ENCODE data around the gene TRAF7.
"Not testable (repeated sequence)": the region's sequence is repeated elsewhere in the genome, so short reads cannot be mapped to it uniquely, and the experiment has no call there.

The TRAF7 gene

DNA sequence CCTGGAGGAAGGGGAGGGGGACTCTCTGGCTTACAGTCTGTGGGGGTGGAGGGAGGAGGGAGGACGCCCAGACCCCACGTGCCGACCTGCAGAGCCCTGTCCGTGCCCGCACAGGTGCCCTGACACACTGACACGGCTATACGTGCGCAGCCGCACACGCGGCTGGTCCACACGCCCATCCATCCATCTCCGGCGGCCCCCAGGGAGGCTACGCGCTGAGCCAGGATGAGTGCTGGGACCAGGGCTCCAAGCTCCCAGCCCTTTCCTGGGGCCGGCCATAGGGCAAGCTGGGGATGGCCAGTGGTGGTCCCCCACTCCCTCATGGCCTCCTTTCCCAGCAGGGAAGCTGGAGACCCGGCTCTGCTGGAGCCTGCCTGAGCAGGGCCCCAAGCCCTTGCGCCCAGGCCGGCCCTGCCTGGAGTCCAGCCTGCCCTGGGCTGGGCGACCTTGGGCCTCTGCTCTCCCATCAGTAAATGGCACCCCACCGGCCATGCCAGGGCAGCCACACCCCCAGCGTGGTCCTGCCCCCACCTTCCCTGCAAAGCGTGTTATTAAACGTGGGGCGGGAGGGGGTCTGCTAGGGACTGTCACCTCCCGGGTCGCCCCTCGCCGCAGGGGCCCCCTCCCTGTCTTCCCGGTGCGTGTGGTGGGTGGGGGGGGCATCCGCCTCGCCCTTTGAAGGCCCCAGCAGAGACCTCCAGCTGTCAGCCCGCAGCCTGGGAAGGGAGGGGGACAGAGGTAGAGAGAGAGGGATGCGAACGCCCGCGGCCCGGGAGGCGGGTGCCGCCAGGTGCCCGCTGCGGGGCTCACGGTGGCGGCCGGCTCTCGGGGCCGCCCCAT lies 40.0 kb downstream of the TRAF7 start:
- Mint-ChIP-seq H3K27ac (no peak overlapping the region), H3K4me1 (ENCODE audit: low read depth) (no peaks in the 10 kb centered on the region), H3K4me3 (peak overlapping the region; percentile 15), H3K9me3 (no peaks in the 10 kb centered on the region), H3K27me3 (peaks cover 69% of the 10 kb centered on the region), H3K36me3 (ENCODE audit: low read depth) (no peaks in the 10 kb centered on the region)
- intact Hi-C loops (cut with micrococcal nuclease): no loop called here

DNA sequence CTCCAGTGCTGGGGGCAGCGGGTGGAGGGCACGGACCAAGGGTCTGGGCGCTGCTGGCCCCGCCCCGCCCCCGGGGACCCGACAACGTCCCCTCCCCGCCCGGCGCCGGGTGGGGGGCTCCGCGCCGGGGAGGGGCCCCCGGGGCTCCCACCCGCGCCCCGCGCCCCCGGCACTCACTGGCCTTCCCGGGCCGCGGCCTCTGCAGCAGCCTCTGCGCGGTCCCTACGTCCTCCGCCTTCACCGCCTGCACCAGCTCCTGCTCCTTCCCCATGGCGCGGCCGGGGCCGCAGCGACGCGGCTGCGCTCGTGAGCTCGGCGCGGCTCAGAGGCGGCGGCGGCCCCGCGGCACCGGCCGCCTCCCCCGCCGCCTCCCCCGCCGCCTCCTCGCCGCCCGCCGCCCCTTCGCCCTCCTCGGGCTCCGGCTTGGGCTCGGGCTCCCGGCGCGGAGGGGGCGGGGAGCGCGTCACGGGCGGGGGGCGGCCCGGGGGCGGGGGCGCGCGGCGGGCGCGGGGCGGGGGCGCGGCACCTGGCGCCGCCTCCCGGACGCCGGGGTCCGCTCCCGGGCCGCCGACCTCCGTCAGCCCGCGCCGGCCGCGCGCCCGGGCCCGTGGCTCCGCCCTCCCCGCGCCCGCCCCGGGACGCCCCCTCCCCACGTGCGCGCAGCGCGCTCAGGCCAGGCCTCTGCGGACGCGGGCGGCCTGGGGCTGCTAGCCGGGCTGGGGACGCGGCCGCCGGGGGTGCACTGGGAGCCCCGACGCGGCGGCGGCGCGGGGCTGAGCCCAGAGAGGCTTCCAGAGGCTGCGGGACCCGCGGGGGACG lies 40.8 kb downstream of the TRAF7 start, which contains the start of gene CASKIN1:
TSS of gene CASKIN1 (minus strand) at position 444 of the 819 bp plus-strand sequence. CDS start at position 271, 173 bp downstream.
- Mint-ChIP-seq H3K4me1 (ENCODE audit: low read depth) (no peaks in the 10 kb centered on the region), H3K27ac (no peak within 1 kb of the TSS), H3K36me3 (ENCODE audit: low read depth) (no peaks in the 10 kb centered on the region), H3K4me3 (peak within 1 kb of the TSS; percentile 68), H3K27me3 (peaks cover 72% of the 10 kb centered on the region), H3K9me3 (no peaks in the 10 kb centered on the region)
- intact Hi-C loops (cut with micrococcal nuclease): no loop called here

DNA sequence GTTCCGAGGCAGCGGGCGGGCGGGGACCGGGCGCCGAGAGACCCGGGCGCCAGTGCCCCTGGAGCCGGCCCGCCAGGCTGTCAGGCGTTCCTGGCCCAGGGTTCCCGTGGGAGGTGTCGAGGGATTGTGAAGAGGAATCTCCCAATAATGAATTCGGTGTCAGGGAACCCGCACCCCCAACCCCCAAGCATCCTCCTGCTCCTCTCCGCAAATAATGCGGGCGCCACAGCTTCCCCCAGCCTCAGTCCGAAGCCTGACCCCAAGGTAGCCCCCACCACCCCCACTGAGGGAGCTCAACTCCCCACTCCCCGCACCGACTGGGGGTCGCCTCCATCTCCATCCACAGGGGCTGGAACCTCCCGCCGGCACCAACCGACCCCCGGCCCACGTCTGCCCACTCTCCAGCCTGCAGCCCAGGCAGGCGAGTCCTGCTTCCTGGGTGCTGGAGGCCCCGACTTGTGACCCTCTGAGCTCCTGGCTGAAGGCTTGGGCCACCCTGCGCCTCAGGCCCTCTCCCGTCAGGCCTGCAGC lies 41.5 kb downstream of the TRAF7 start:
- peaks cover 79% of the 10 kb centered on the region for H3K27me3 Mint-ChIP-seq
- H3K4me3 Mint-ChIP-seq: peak overlapping the region; percentile 68
- no peak overlapping the region for H3K27ac Mint-ChIP-seq
- no peaks in the 10 kb centered on the region for H3K36me3 Mint-ChIP-seq (ENCODE audit: low read depth)
- no peaks in the 10 kb centered on the region for H3K4me1 Mint-ChIP-seq (ENCODE audit: low read depth)
- intact Hi-C loops (cut with micrococcal nuclease): no loop called here
- H3K9me3 Mint-ChIP-seq: no peaks in the 10 kb centered on the region

DNA sequence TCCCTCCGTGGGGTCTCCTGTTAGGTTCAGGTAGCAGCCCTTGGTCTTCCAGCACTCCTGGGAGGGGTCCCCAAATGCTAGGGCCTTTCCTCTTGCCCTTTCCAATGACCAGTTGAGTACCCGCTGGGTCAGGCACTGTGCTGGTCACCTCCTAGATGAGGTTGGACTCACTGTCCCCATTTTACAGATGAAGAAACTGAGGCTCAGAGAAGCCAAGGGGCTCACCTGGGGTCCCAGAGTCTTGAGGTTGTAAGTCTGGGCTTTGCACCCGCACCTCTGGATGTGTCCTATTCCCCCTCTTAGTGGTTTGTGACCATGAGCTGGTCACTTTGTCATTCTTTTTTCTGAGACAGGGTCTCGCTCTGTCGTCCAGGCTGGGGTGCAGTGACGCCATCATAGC lies 42.2 kb downstream of the TRAF7 start:
- Mint-ChIP-seq H3K27me3 (peaks cover 79% of the 10 kb centered on the region), H3K36me3 (ENCODE audit: low read depth) (no peaks in the 10 kb centered on the region), H3K4me3 (no peak overlapping the region), H3K9me3 (no peaks in the 10 kb centered on the region), H3K4me1 (ENCODE audit: low read depth) (no peaks in the 10 kb centered on the region), H3K27ac (no peak overlapping the region)
- intact Hi-C loops (cut with micrococcal nuclease): no loop called here

DNA sequence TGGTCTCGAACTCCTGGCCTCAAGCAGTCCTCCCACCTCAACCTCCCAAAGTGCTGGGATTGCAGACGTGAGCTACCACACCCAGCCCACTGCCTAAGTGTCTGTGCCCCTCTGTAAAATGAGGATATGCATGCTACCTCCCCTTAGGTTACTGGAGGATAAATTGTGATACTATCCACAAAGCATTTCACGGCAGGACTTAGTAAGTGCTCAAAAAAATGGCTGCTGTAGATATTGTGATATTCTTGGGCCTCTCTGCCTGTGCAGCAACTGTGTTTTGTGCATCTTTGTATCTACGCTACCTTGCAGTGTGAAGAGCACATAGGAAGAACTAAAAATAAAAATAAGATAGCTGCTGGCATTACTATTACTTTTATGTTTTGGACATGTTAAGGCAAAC lies 42.7 kb downstream of the TRAF7 start:
- intact Hi-C loops (cut with micrococcal nuclease): no loop called here
- Mint-ChIP-seq H3K27ac (no peak overlapping the region), H3K36me3 (ENCODE audit: low read depth) (no peaks in the 10 kb centered on the region), H3K27me3 (peaks cover 80% of the 10 kb centered on the region), H3K4me3 (no peak overlapping the region), H3K4me1 (ENCODE audit: low read depth) (peaks cover 1% of the 10 kb centered on the region), H3K9me3 (no peaks in the 10 kb centered on the region)

DNA sequence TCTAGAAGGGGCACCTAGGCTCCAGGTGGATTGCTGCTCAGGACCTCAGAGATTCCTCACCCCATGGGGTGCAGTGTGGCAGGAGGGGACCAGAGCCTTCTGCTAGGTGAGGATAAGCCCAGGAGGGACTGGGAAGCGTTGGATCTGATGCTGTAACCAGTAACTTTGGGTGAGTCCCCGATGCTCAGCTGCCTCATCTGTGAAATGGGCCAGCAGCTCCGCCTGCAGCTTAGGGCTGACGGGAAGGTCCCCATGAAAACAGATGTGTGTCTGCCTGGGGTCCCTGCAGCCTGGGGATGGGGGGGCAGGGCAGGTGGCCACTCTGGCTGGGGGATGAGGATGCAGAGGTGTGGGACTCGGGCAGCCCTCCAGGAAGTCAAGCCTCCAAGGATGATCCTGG lies 43.5 kb downstream of the TRAF7 start:
- intact Hi-C loops (cut with micrococcal nuclease): no loop called here
- peaks cover 9% of the 10 kb centered on the region for H3K4me1 Mint-ChIP-seq (ENCODE audit: low read depth)
- H3K36me3 Mint-ChIP-seq (ENCODE audit: low read depth): no peaks in the 10 kb centered on the region
- H3K9me3 Mint-ChIP-seq: no peaks in the 10 kb centered on the region
- H3K27ac Mint-ChIP-seq: no peak overlapping the region
- no peak overlapping the region for H3K4me3 Mint-ChIP-seq
- H3K27me3 Mint-ChIP-seq: peaks cover 75% of the 10 kb centered on the region

DNA sequence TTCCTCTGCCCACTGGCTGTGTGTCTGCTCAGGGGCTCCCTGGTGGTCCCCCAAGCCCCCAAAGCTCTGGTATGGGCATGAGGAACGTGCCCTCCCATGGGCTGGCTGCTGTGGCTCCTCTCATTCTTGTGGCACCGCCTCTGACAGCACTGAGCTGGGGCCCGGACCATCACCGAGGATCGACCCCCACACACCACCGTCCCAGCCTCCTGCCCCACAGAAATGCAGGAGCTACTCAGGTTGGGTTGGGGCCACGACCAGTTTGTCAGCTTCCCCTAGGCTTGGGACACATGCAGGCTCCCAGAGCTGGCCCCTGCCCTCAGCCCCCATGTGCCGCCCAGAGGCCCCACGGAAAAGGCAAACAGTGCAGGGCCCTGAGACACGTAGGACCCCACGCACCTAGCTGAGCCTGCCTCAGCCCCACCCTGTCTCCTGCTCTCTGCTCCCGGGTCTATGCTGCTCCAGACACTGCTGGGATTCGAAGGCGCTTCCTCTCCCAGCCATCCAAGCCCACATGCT lies 44.1 kb downstream of the TRAF7 start:
- H3K27ac Mint-ChIP-seq: no peak overlapping the region
- peaks cover 69% of the 10 kb centered on the region for H3K27me3 Mint-ChIP-seq
- intact Hi-C loops (cut with micrococcal nuclease): no loop called here
- H3K4me1 Mint-ChIP-seq (ENCODE audit: low read depth): peaks cover 15% of the 10 kb centered on the region
- no peak overlapping the region for H3K4me3 Mint-ChIP-seq
- no peaks in the 10 kb centered on the region for H3K36me3 Mint-ChIP-seq (ENCODE audit: low read depth)
- H3K9me3 Mint-ChIP-seq: no peaks in the 10 kb centered on the region

DNA sequence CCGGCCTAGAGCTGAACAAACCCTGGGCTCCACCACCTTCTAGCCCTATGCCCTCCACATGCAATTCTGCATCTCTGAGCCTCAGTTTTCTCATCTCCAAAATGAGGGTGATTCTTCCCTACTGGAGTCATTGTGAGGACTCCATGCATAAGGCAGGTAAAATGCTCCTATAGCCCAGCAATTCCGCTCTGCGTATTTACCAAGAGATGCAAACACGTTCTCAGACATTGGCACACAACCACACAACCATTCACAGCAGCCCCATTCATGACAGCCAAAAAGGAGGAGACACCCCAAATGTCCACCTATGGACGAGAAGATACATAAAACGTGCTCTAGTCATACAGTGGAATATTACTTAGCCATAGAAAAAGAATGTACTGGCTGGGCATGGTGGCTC lies 44.7 kb downstream of the TRAF7 start:
- Mint-ChIP-seq H3K4me3 (no peak overlapping the region), H3K9me3 (no peaks in the 10 kb centered on the region), H3K36me3 (ENCODE audit: low read depth) (no peaks in the 10 kb centered on the region), H3K27ac (no peak overlapping the region), H3K4me1 (ENCODE audit: low read depth) (peaks cover 17% of the 10 kb centered on the region), H3K27me3 (peaks cover 63% of the 10 kb centered on the region)
- intact Hi-C loops (cut with micrococcal nuclease): no loop called here

DNA sequence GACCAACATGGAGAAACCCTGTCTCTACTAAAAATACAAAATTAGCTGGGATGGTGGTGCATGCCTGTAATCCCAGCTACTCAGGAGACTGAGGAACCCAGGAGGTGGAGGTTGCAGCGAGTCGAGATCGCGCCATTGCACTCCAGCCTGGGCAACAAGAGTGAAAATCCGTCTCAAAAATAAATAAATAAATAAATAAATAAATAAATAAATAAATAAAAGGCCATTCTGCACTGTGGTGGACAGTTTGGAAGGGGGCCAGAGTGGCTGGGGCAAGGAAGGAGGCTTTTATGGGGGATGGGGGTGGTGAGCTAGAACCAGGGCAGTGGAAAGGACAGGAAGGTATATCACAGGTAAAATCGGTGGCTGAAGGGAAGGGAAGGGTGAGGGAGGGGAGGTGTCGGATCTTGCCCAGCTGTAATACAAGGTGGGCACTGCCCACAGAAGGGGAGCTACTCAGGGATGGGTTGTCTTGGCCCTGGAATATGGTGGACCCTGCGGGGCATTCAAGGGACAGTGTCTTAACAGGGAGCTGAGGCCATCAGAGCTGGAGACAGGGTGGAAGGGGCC lies 47.6 kb downstream of the TRAF7 start:
- Mint-ChIP-seq H3K27ac (peak overlapping the region; percentile 20), H3K27me3 (peaks cover 42% of the 10 kb centered on the region), H3K4me1 (ENCODE audit: low read depth) (peaks cover 42% of the 10 kb centered on the region), H3K36me3 (ENCODE audit: low read depth) (peaks cover 22% of the 10 kb centered on the region)
- H3K9me3 Mint-ChIP-seq; H3K4me3 Mint-ChIP-seq; intact Hi-C loops (cut with micrococcal nuclease): not testable (repeated sequence)

DNA sequence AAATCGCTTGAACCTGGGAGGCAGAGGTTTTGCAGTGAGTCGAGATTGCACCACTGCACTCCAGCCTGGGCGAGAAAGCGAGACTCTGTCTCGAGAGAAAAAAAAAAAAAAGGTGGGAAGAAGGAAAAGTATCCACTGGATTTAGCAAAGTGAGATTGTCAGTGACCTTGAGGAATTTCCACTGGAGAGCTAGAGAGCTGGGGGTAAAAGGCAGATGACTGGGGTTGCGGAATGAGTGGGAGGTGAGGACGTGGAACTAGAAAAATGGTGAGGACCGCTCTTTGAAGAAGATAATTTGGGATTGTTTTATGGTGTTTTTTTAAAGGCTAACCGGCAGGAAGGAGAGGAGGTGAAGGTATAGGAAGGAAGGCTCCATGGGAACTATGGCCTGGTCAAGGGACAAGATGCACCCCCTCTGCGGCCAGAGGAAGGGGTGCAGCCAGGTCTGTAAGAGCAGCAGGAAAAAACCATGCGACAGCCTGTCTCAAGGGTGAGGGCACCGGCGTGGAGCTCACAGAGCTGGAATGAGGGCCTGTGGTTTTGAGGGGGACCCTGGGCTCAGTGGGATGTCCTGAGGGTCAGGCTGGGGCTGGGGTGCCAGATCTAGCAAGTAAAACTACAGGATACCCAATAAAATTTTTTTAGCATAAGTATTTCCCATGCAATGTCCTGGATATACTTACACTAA lies 49.0 kb downstream of the TRAF7 start:
- intact Hi-C loops (cut with micrococcal nuclease): loop anchor here (1.0 kb wide), 2 partner anchors 19 to 49 kb away; partner anchors contain the start of genes E4F1 and TRAF7
- H3K9me3 Mint-ChIP-seq: no peaks in the 10 kb centered on the region
- H3K4me3 Mint-ChIP-seq: peak overlapping the region; percentile 85
- peak overlapping the region; percentile 86 for H3K27ac Mint-ChIP-seq
- H3K4me1 Mint-ChIP-seq (ENCODE audit: low read depth): peaks cover 44% of the 10 kb centered on the region
- H3K27me3 Mint-ChIP-seq: peaks cover 28% of the 10 kb centered on the region
- peaks cover 36% of the 10 kb centered on the region for H3K36me3 Mint-ChIP-seq (ENCODE audit: low read depth)

DNA sequence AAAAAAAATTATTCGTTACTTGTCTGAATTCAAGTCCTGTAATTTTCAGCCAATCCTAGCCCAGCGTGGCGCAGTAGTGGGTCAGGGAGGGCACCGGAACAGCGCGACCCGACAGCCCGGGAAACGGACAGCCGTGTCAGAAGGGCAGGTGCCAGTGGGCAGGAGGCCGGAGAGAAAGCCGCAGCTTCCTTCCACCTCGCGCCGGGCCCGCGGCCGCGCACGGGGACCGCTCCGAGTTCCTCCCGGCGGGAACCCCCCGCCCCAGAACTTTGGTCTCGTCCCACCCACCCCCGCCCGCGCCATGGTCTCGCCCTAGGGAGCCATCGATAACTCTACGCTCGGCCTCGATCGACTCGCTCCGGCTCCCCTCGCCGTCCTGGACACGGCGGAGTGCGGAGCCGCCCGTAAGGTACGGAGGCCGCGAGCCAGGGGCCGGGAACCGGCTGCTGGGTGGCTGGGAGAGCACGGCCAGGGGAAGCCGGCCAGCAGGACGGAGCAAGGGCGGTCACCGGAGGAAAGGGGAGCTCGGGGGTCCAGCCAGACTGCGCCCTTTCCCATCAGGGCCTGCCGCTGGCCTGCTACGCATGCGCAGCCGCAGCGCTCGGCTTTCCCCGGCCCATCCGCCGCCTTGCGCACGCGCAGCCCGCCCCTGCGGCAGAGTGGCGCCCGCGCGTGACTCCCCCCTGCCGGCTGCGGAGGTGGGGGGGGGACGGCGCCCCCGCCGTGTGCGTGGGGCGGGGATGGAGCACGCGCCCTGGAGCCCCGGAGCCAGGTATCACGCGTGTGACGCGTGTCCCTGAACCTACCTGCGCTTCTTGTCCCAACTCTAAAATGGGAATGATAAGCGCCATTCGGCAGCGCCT lies 49.8 kb downstream of the TRAF7 start, which contains the start of gene MLST8:
TSS of gene MLST8 (plus strand) at position 351 of the 863 bp plus-strand sequence. CDS start 632 bp downstream, outside the sequence.
- peaks cover 43% of the 10 kb centered on the region for H3K36me3 Mint-ChIP-seq (ENCODE audit: low read depth)
- H3K4me3 Mint-ChIP-seq: peak within 1 kb of the TSS; percentile 85
- intact Hi-C loops (cut with micrococcal nuclease): loop anchor here (1.0 kb wide), 2 partner anchors 18 to 50 kb away; partner anchors contain the start of genes E4F1 and TRAF7
- H3K27me3 Mint-ChIP-seq: peaks cover 21% of the 10 kb centered on the region
- peak within 1 kb of the TSS; percentile 86 for H3K27ac Mint-ChIP-seq
- H3K4me1 Mint-ChIP-seq (ENCODE audit: low read depth): peaks cover 47% of the 10 kb centered on the region
- H3K9me3 Mint-ChIP-seq: no peaks in the 10 kb centered on the region

DNA sequence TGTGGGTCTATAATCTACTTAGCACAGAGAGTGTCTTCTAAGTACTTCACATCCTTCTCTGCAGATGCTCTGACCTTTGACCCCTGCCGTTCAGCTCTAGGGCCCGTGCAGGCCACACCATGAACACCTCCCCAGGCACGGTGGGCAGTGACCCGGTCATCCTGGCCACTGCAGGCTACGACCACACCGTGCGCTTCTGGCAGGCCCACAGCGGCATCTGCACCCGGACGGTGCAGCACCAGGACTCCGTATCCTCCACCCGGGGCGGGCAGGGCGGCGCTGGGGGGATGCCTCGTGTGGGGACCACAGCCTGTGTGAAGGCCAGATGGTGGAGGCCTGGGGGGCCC lies 50.4 kb downstream of the TRAF7 start:
- H3K27ac Mint-ChIP-seq: peak overlapping the region; percentile 86
- no peaks in the 10 kb centered on the region for H3K9me3 Mint-ChIP-seq
- H3K27me3 Mint-ChIP-seq: peaks cover 17% of the 10 kb centered on the region
- intact Hi-C loops (cut with micrococcal nuclease): loop anchor here (1.0 kb wide), 2 partner anchors 17 to 51 kb away; partner anchors contain the start of genes E4F1 and TRAF7
- peaks cover 49% of the 10 kb centered on the region for H3K36me3 Mint-ChIP-seq (ENCODE audit: low read depth)
- H3K4me3 Mint-ChIP-seq: peak overlapping the region; percentile 85
- H3K4me1 Mint-ChIP-seq (ENCODE audit: low read depth): peaks cover 50% of the 10 kb centered on the region
